GM12892 (cell line): Measurements from ENCODE around the gene CREB3.
A peak's percentile ranks its signal among the peaks of the same experiment; 100 is the strongest.

Experiments
- DNase-seq: peaks from one replicate; pipeline ENCODE4 v3.0.0; 2011; ENCODE audit not compliant: insufficient read length
- FAIRE-seq: peaks from 2 replicates; lab custom pipeline; 2011; peaks lifted over from hg19 to GRCh38; lab: Jason Lieb, UNC
- POLR2A ChIP-seq: IDR thresholded peaks from 2 replicates; pipeline ENCODE4 v1.6.1; 2011; ENCODE audit warnings: low read depth, low read length, control low read depth
- POLR2AphosphoS5 ChIP-seq: IDR thresholded peaks from 2 replicates; pipeline ENCODE4 v1.6.1; 2011; ENCODE audit warnings: low read depth, low read length, control low read depth
- TAF1 ChIP-seq: IDR thresholded peaks from 2 replicates; pipeline ENCODE4 v1.6.1; 2011; ENCODE audit warnings: low read depth, mild to moderate bottlenecking, control low read depth, low read length, borderline replicate concordance

The CREB3 gene

GRCh38 chr9:35690614-35691333 lies 41.7 kb upstream of the CREB3 start:
- peak; percentile 62 for DNase-seq
- FAIRE-seq = no peak
- no peak for TF ChIP-seq TAF1
- TF ChIP-seq POLR2A = no peak
- no peak for TF ChIP-seq POLR2AphosphoS5

DNA sequence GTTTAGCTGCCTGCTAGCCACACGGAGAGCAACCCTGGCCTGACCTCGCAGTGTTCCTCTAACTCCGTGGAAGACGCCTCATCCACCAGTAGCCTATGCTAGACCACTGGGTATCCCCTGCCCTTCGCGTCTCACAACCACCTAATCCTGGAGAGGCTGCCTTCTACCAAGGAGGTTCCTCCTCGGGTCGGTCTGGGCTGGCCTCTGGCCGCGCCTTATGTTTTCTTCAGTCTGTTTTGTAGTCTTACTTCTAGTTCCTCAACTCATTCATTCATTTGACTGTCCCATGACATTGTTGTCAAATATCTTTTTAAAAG lies 41.2 kb upstream of the CREB3 start:
- no peak for TF ChIP-seq POLR2AphosphoS5
- TF ChIP-seq POLR2A = no peak
- TF ChIP-seq TAF1 = no peak
- FAIRE-seq = no peak
- DNase-seq = no peak

DNA sequence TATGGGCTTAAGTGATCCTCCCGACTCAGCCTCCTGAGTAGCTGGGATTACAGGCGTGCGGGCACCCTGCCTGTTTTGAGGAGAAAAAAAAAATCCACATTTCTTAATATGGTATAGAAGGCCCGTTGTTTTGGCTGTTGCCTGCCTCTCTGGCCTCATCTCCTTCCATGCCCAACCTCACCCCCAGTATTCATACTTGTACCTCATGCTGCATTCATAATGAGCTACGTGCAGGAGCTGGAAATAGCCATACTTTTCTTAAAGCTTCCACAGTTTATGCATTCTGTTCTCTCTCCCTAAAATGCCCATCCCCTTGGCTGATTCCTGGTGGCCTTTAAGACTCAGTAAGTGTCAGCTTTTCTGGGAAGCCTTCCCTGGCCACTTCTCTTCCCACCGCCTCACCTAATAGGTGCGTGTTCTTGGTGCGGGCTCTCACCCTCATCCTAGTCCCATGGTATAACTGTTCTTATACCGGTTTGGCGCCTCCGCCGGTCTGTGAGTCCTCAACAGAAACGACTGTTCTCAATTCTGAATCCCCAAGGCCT lies 40.6 kb upstream of the CREB3 start:
- DNase-seq (no peak), FAIRE-seq (no peak)
- TF ChIP-seq POLR2AphosphoS5 (no peak), POLR2A (no peak), TAF1 (no peak)

- TF ChIP-seq TAF1 (no peak), POLR2AphosphoS5 (no peak), POLR2A (no peak)
- DNase-seq (no peak), FAIRE-seq (no peak)
These were observed 36.5 kb upstream of the CREB3 start for GRCh38 chr9:35695943-35696401.

GRCh38 chr9:35696520-35697215 lies 35.8 kb upstream of the CREB3 start:
- no peak for TF ChIP-seq POLR2A
- FAIRE-seq (peak; percentile 90), DNase-seq (peak; percentile 67)

- DNase-seq (no peak), FAIRE-seq (no peak)
- TF ChIP-seq POLR2A = no peak
- TF ChIP-seq TAF1 = no peak
- TF ChIP-seq POLR2AphosphoS5 = no peak
These were observed 35.0 kb upstream of the CREB3 start for GRCh38 chr9:35697486-35697885.

DNA sequence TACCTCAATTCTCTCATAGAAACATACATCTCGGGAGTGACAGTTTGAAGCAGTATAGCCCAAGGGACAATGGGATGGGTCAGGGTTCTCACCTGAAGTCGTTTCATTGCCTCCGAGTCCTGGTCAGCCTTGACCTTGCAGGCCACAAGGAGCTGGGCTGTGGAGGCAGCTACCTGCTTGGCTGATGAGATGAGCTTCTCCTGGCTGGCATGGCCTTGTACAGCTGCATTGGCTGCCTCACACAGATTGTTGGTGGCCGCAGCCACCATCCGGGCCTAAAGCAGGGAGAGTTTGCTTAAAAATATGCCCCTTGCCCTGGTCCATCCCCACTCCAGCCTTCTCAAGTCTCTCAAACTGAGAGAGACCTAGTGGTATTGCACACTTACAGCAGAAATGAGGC lies 34.2 kb upstream of the CREB3 start:
- FAIRE-seq (no peak), DNase-seq (no peak)
- TF ChIP-seq POLR2AphosphoS5 = no peak
- no peak for TF ChIP-seq TAF1
- no peak for TF ChIP-seq POLR2A

DNA sequence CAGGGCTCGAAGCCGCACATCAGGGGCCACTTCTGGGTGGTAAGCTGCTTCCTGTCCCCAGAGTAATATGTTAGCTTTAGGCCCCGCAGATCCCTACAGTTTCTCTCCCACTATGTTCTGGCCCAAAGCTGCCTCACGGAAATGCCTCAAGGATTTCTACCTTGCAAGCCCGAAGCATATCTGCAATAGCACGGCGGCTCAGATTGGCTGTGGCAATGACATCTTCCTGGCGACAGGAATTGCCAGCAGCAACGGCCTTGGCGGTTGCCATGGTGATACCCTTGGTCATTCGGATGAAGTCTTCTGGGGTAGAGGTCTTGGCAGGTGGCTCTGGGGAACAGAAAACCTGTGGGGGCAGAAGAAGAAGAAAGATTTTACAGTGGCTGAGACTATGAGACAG lies 32.4 kb upstream of the CREB3 start:
- no peak for TF ChIP-seq POLR2AphosphoS5
- TF ChIP-seq TAF1 = no peak
- TF ChIP-seq POLR2A = no peak
- DNase-seq = no peak
- FAIRE-seq = no peak

GRCh38 chr9:35700942-35701341 lies 31.5 kb upstream of the CREB3 start:
- DNase-seq (no peak), FAIRE-seq (no peak)
- TF ChIP-seq POLR2A (no peak), POLR2AphosphoS5 (no peak), TAF1 (no peak)

DNA sequence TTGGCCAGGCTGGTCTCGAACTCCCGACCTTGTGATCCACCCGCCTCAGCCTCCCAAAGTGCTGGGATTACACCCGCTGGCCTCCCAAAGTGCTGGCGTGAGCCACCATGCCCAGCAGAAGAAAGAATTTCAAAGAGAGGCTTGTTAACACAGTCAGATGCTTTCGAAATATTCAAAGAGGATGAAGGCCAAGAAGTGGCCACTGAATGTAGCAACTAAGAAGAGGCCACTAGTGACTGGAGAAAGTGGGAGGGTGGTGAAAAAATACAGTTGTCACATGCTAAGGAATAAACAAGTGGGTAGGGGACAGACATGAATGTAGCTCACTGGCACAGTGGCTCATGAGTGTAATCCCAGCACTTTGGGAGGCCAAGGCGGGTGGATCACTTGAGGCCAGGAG lies 29.8 kb upstream of the CREB3 start:
- TF ChIP-seq TAF1 = no peak
- no peak for TF ChIP-seq POLR2AphosphoS5
- no peak for TF ChIP-seq POLR2A
- DNase-seq (no peak), FAIRE-seq (no peak)

DNA sequence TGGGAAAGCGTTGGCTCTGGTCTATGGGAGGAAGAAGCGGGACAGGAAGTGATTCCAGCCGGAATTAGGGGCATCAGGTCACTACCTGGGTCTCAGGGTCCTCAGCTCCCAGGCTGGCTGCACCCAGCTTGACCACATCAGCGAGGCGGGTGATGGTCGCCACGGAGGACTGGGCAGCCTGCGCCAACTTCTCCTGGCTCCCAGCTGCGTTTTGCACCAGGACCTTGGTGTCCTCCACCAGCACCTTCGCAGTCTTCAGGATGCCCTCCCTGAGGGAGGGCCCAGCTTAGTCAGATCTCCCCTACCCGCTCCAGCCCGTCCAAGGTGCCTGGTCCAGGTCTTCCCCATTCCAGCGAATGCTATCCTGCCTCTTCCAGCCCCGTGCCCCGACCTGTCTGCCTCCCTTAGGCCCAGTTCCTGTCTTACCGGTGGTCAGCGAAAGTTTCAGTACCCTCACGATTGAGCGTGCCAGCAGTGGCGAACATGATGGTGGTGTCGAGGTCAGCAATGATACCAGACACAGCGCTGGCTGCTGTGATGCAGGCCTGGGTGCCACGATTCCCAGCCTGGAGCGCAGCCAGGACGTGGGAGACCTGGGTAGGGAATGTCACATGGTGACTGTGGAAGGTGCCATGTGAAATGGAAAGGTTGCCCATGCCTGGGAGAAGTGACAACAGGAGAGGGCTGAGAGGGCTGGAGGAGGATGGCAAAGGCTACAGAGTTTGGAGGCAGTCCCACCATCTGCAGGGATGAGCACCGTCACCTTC lies 28.4 kb upstream of the CREB3 start:
- DNase-seq (no peak), FAIRE-seq (no peak)
- no peak for TF ChIP-seq POLR2A
- TF ChIP-seq POLR2AphosphoS5 = no peak
- no peak for TF ChIP-seq TAF1

DNA sequence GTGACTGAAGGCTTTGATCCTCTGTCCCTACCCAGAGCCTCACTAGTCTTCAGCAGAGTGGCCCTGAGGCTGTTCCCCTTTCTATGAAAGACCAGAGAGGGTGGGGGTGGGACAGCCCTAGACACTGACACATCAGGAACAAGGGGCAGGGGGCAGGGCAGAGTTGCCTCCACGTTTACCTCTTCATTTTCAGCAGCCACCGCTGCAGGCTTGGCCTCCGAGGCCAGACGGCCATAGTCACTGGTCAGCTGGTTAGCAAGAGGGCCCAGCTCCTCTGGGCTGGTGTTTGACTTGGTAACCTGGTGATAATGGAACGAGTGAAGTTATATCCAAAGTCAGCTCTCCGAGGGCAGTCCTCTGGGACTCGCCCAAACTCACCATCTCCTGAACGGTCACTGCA lies 27.1 kb upstream of the CREB3 start:
- DNase-seq (no peak), FAIRE-seq (no peak)
- TF ChIP-seq POLR2AphosphoS5 = no peak
- no peak for TF ChIP-seq POLR2A
- no peak for TF ChIP-seq TAF1
